Left renal pelvis (tissue), 4 donors: ENCODE data around the gene RSPO4. TPM values are rescaled to one million over a fixed set of nuclear protein-coding genes. Genes with fewer than 3 reads are reported as not detected.

Source experiments
- DNase-seq, 4 donors: peaks; one replicate each; pipeline ENCODE4 v3.0.0-alpha.2; 2013; ENCODE audit warnings: low read depth in 4 of 4, low spot score in 3 of 4
- polyA plus RNA-seq, 4 donors: library from polyadenylated mRNA; unstranded; fragments of 120-200 nt; gene quantifications; one replicate each; pipeline ENCODE4 v1.2.1, GENCODE V29; 2013; ENCODE audit not compliant: insufficient read length in 4 of 4

RSPO4 gene
- polyA plus RNA-seq, 4 donors = 0.30 to 1.9 (median 1.4) TPM

- DNase-seq = no peak
Observed at GRCh38 chr20:911882-912600, 90.1 kb downstream of the RSPO4 start.

GRCh38 chr20:910870-911770 is 91.0 kb downstream of the RSPO4 start:
- DNase-seq = no peak

GRCh38 chr20:910132-910869 is 91.8 kb downstream of the RSPO4 start:
- no peak for DNase-seq

GRCh38 chr20:909641-910040 is 92.5 kb downstream of the RSPO4 start:
- no peak for DNase-seq

Other genes with a start within 250 kb of the RSPO4 start
- gene SLC52A3, start 233.8 kb downstream of the RSPO4 start, polyA plus RNA-seq = 1 to 10 TPM in 3 of 4 donors, under 1 TPM in 1; 0.22 to 6.4 (median 4.0) TPM
- 10 to 100 TPM in 1 of 4 donors, 1 to 10 TPM in 3; 5.0 to 13.2 (median 7.9) TPM for gene FAM110A, start 168.6 kb downstream of the RSPO4 start, polyA plus RNA-seq
- under 1 TPM; 0.18 to 0.32 (median 0.25) TPM for gene ANGPT4, start 86.0 kb downstream of the RSPO4 start, polyA plus RNA-seq
- gene PSMF1, start 116.3 kb upstream of the RSPO4 start, polyA plus RNA-seq = 100 to 1,000 TPM; 117 to 143 (median 133) TPM
- gene TMEM74B, start 182.7 kb upstream of the RSPO4 start, polyA plus RNA-seq = 1 to 10 TPM in 3 of 4 donors, under 1 TPM in 1; 0.72 to 5.1 (median 1.9) TPM
- gene C20orf202, start 201.1 kb upstream of the RSPO4 start, polyA plus RNA-seq = under 1 TPM; 0.14 to 0.45 (median 0.23) TPM
- gene RAD21L1, start 223.7 kb upstream of the RSPO4 start, polyA plus RNA-seq = not detected